Stimulated activated naive CD8-positive, alpha-beta T cell treated with anti-CD3 and anti-CD28 coated beads, Interleukin-15, amount 100 ng/mL, for 72 hours (primary cell): Measurements from ENCODE around the gene IL3RA.
A peak's percentile ranks its signal among the peaks of the same experiment; 100 is the strongest.
"Not testable (repeated sequence)": the region's sequence is repeated elsewhere in the genome, so short reads cannot be mapped to it uniquely, and the experiment has no call there.

Source experiments
- ATAC-seq: fragments of 150-1000 bp; cut with Tn5 transposase; 2 replicates; pipeline ENCODE4 v1.10.0; 2021; ENCODE audit warnings: mild to moderate bottlenecking, moderate library complexity
- DNase-seq, 2 donors: peaks; one replicate each; pipeline ENCODE4 v3.0.0; 2021 to 2022
- H3K27ac Mint-ChIP-seq, 2 donors: one replicate each; pipeline ENCODE4 v1.8.0; 2022; ENCODE audit warnings: mild to moderate bottlenecking in 2 of 2, mixed read lengths in 2 of 2, moderate library complexity in 2 of 2
- H3K27me3 Mint-ChIP-seq: one replicate; pipeline ENCODE4 v1.8.0; 2022; ENCODE audit warnings: mixed read lengths
- H3K4me1 Mint-ChIP-seq: one replicate; pipeline ENCODE4 v1.8.0; 2022; ENCODE audit warnings: mild to moderate bottlenecking, mixed read lengths
- H3K4me3 Mint-ChIP-seq, 2 donors: one replicate each; pipeline ENCODE4 v1.8.0; 2022; ENCODE audit warnings: mild to moderate bottlenecking in 2 of 2, mixed read lengths in 2 of 2, moderate library complexity in 1 of 2
- H3K9me3 Mint-ChIP-seq, 2 donors: one replicate each; pipeline ENCODE4 v1.8.0; 2022; ENCODE audit warnings: mixed read lengths in 2 of 2

IL3RA gene

DNA sequence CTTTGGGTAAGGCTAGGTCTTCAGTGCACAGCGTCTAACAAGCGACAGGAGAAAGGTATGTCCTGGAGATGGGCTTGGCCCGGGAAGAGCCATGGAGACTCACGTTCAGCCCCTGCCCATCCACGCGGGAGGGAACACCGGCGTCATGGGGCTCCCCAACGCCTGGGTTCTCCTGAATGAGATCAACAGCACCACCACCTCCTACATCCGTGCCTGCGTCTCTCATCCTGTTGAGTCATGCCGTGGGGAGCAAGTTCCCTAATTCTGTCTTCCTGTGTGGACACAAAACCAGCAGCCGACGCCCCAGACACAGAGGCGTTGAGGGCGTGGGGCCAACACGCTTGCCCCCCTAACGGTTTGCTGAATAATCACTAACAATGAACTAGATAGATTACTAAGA is 20.1 kb upstream of the IL3RA start:
- peaks cover 15% of the 10 kb centered on the region for H3K27me3 Mint-ChIP-seq
- H3K4me1 Mint-ChIP-seq = peaks cover 18% of the 10 kb centered on the region
- H3K4me3 Mint-ChIP-seq = peak overlapping the region in 1 of 2 donors; percentile 51
- peaks cover 4 to 5% of the 10 kb centered on the region in 2 donors for H3K9me3 Mint-ChIP-seq
- DNase-seq (no peak), ATAC-seq (peak; percentile 55)
- H3K27ac Mint-ChIP-seq = no peak overlapping the region

- peaks cover 38% of the 10 kb centered on the region for H3K27me3 Mint-ChIP-seq
- H3K27ac Mint-ChIP-seq = no peak overlapping the region
- DNase-seq = no peak
- H3K4me1 Mint-ChIP-seq = peaks cover 31% of the 10 kb centered on the region
- peaks cover 0 to 3% of the 10 kb centered on the region in 2 donors for H3K9me3 Mint-ChIP-seq
- no peak overlapping the region for H3K4me3 Mint-ChIP-seq
- no peak for ATAC-seq
Observed at GRCh38 chrX:1321674-1322073, 14.9 kb upstream of the IL3RA start.

GRCh38 chrX:1322393-1322792 is 14.2 kb upstream of the IL3RA start:
- ATAC-seq = peak; percentile 79
- peak overlapping the region; percentile 3 to 42 for H3K27ac Mint-ChIP-seq
- peak overlapping the region; percentile 44 to 70 for H3K4me3 Mint-ChIP-seq
- H3K9me3 Mint-ChIP-seq = no peaks in the 10 kb centered on the region
- peaks cover 28% of the 10 kb centered on the region for H3K4me1 Mint-ChIP-seq
- H3K27me3 Mint-ChIP-seq = peaks cover 35% of the 10 kb centered on the region
- DNase-seq = peak; percentile 27 to 68

DNA sequence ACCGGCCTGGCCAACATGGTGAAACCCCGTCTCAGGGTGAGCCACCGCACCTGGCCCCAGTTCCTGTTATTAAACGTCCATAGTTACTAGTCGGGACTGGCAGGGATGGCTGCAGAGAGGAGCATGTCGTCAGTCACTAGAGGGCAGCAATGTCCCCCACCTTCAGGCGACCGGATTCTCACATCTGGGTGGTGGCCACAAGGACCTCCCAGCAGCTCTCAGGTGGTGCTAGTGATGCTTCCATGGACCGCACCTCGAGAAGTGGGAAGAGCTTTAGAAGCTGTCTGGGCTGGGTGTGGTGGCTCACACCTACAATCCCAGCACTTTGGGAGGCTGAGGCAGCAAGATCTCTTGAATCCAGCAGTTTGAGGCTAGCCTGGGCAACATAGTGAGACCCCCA is 13.3 kb upstream of the IL3RA start:
- peak; percentile 58 to 83 for DNase-seq
- Mint-ChIP-seq H3K4me1 (peaks cover 28% of the 10 kb centered on the region), H3K27me3 (peaks cover 35% of the 10 kb centered on the region), H3K27ac (no peak overlapping the region), H3K9me3 (no peaks in the 10 kb centered on the region), H3K4me3 (peak overlapping the region in 1 of 2 donors; percentile 3)
- peak; percentile 85 for ATAC-seq

GRCh38 chrX:1325515-1326116 is 11.0 kb upstream of the IL3RA start:
- no peaks in the 10 kb centered on the region for H3K9me3 Mint-ChIP-seq

GRCh38 chrX:1327651-1328304 is 8.8 kb upstream of the IL3RA start:
- peaks cover 8% of the 10 kb centered on the region for H3K4me1 Mint-ChIP-seq
- ATAC-seq (no peak), DNase-seq (no peak)
- peaks cover 28% of the 10 kb centered on the region for H3K27me3 Mint-ChIP-seq
- H3K4me3 Mint-ChIP-seq = no peak overlapping the region
- H3K27ac Mint-ChIP-seq = no peak overlapping the region
- no peaks in the 10 kb centered on the region for H3K9me3 Mint-ChIP-seq

More at GRCh38 chrX:1325515-1326116, 11.0 kb upstream of the IL3RA start:
- H3K4me3 Mint-ChIP-seq = no peak overlapping the region
- DNase-seq = peak in 1 of 2 donors; percentile 33
- peaks cover 32% of the 10 kb centered on the region for H3K27me3 Mint-ChIP-seq
- H3K27ac Mint-ChIP-seq = no peak overlapping the region
- peaks cover 20% of the 10 kb centered on the region for H3K4me1 Mint-ChIP-seq
- peak; percentile 35 for ATAC-seq

GRCh38 chrX:1330605-1331004 is 6.0 kb upstream of the IL3RA start:
- Mint-ChIP-seq H3K4me1 (no peaks in the 10 kb centered on the region), H3K27me3 (peaks cover 16% of the 10 kb centered on the region), H3K27ac (no peak overlapping the region), H3K9me3 (no peaks in the 10 kb centered on the region), H3K4me3 (no peak overlapping the region)
- DNase-seq = no peak
- ATAC-seq = no peak

GRCh38 chrX:1332433-1332832 is 4.2 kb upstream of the IL3RA start:
- not testable (repeated sequence) for H3K9me3 Mint-ChIP-seq, H3K27ac Mint-ChIP-seq, H3K4me3 Mint-ChIP-seq, DNase-seq, ATAC-seq
- H3K27me3 Mint-ChIP-seq = peaks cover 31% of the 10 kb centered on the region
- peaks cover 14% of the 10 kb centered on the region for H3K4me1 Mint-ChIP-seq

DNA sequence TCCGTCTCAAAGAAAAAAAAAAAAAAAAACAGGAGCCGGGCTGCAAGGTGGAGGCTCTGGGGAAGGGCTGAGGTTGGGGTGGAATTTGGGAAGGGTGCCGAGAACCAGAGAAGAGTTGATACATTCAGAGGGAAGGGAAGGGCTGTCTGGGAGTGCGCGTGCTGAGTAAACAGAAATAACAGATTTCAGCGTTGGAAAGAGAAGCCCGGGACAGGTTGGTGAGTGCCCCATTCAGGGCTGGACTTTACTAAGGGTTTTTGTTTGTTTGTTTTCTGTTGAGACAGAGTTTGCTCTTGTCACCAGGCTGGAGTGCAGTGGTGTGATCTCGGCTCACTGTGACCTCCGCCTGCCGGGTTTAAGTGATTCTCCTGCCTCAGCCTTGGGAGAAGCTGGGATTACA is 1.7 kb upstream of the IL3RA start:
- no peak overlapping the region for H3K4me3 Mint-ChIP-seq
- DNase-seq = no peak
- H3K27ac Mint-ChIP-seq = no peak overlapping the region
- peaks cover 14% of the 10 kb centered on the region for H3K4me1 Mint-ChIP-seq
- H3K9me3 Mint-ChIP-seq = no peaks in the 10 kb centered on the region
- no peak for ATAC-seq
- H3K27me3 Mint-ChIP-seq = peaks cover 31% of the 10 kb centered on the region

DNA sequence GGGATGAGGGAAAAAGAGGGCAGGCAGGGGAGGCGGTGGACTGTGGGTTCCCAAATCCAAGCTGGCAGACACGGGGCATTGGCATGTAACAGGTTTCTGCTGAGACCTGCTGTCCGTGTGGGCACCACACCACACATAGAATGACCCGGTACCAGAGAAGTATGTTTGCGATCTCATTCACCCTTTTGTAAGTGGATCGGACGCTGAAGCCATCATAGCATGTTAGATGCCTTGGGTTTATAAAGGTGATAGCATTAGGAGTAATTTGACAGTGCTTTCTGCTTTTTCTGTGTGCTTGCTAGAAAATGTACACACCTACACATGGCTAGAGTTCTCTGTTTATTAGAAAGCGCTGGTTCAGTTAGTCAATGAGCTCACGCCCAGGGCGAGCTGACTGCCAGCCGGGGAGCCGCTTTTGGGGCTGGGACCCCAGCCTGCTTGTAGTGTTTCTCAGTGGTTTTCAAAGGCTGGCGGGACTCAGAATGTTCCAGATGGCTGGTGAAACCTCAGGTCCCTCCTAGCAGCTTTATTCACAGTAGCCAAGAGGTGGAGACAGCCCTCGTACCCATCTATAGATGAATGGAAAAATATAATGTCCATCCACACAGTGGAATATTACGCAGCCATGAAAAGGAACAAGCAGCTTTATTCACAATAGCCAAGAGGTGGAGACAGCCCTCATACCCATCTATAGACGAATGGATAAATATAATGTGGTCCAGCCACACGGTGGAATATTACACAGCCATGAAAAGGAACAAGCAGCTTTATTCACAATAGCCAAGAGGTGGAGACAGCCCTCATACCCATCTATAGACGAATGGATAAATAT is 579 bp downstream of the IL3RA start:
- H3K27me3 Mint-ChIP-seq = peaks cover 23% of the 10 kb centered on the region
- peaks cover 0 to 6% of the 10 kb centered on the region in 2 donors for H3K9me3 Mint-ChIP-seq
- peak overlapping the region; percentile 81 to 83 for H3K4me3 Mint-ChIP-seq
- peak; percentile 41 for ATAC-seq
- peak overlapping the region; percentile 42 to 73 for H3K27ac Mint-ChIP-seq
- DNase-seq = no peak
- peaks cover 14% of the 10 kb centered on the region for H3K4me1 Mint-ChIP-seq

DNA sequence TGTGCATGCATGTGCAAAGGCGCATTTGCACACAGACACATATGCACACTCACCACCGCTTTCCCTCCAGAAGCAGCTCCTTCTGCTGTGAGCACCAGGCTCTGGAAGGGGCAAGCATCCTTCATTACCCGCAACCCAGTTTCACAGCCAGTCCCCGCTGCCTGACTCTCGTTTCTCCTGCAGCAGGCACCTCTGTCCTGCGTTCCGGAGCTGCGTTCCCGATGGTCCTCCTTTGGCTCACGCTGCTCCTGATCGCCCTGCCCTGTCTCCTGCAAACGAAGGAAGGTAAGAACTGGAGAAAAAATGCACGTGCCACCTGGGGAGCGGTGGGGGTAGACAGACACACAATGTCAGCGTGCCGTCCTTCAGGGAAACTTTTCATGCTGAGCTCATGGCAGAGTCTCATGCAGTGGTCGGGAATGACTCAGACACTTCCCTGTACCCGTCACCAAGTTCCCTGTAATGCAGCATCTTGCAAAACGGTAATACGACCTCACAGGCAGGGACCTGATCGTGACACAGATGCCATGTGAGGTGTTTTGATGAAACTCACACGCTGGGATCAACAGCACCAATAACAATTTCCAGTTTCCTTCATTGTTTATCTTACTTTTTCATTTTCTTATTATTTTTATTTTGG is 5.1 kb downstream of the IL3RA start:
- no peak for DNase-seq
- Mint-ChIP-seq H3K9me3 (peaks cover 0 to 6% of the 10 kb centered on the region in 2 donors), H3K27me3 (peaks cover 6% of the 10 kb centered on the region)

DNA sequence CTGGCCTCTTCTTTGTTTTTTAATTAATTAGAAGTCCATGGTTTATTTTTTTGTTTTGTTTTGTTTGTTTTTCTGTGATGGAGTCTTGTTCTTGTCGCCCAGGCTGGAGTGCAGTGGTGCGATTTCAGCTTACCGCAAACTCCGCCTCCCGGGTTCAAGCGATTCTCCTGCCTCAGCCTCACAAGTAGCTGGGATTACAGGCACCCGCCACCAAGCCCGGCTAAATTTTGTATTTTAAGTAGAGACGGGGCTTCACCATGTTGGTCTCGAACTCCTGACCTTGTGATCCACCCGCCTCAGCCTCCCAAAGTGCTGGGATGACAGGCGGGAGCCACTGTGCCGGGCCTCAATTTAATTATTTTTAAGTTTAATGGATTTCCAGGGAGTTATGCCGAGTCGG is 13.0 kb downstream of the IL3RA start:
- H3K27ac Mint-ChIP-seq, H3K27me3 Mint-ChIP-seq, ATAC-seq, H3K9me3 Mint-ChIP-seq, H3K4me1 Mint-ChIP-seq, DNase-seq, H3K4me3 Mint-ChIP-seq: not testable (repeated sequence)

More for the DNA sequence above, 5.1 kb downstream of the IL3RA start:
- no peak overlapping the region for H3K4me3 Mint-ChIP-seq
- no peak overlapping the region for H3K27ac Mint-ChIP-seq
- H3K4me1 Mint-ChIP-seq = peaks cover 7% of the 10 kb centered on the region
- peak; percentile 12 for ATAC-seq

- no peak for DNase-seq
- H3K4me1 Mint-ChIP-seq = peaks cover 8% of the 10 kb centered on the region
- ATAC-seq = no peak
Observed at GRCh38 chrX:1351981-1352714, 15.6 kb downstream of the IL3RA start.

DNA sequence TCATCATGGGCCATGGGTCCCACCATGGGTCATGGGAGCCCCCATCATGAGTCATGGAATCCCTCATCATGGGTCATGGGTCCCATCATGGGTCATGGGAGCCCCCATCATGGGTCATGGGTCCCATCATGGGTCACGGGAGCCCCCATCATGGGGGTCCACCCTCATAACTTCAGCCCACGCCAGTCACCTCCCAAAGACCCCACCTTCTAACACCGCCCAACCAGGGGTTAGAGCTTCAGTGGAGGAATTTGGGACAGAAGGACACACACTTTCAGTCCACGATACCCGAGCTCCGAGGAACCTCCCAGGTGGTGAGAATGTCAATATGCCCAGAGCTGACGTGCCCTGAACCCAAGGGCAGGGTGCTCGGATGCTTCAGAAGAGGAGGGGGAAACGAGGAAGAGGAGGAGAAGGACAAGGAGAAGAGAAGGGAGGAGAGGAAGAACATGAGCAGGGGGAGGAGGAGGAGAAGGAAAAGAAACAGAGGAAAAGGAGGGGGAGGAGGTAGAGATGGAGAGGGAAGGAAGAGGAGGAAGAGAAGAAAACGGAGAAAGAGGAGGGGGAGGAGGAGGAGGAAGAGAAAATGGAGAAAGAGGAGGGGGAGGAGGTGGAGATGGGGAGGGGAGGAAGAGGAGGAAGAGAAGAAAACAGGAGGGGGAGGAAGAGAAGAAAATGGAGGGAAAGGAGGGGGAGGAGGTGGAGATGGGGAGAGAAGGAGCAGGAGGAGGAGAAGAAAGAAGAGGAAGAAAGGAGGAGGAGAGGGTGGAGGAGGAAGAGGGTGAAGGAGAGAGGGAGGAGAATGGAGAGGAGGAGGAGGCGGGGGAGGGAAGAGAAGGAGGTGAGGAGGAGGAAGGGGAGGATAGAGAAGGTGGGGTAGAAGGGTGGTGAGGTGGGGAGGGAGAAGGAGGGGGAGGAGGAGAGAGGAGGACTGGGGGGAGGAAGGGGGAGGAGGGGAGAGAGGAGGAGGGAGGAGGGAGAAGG is 17.7 kb downstream of the IL3RA start:
- Mint-ChIP-seq H3K27me3 (no peaks in the 10 kb centered on the region), H3K4me1 (peaks cover 8% of the 10 kb centered on the region), H3K4me3 (no peak overlapping the region), H3K9me3 (peaks cover 1 to 4% of the 10 kb centered on the region in 2 donors), H3K27ac (peak overlapping the region; percentile 70 to 87)
- DNase-seq (no peak), ATAC-seq (no peak)

More at GRCh38 chrX:1351981-1352714, 15.6 kb downstream of the IL3RA start:
- Mint-ChIP-seq H3K27me3 (no peaks in the 10 kb centered on the region), H3K27ac (no peak overlapping the region), H3K9me3 (no peaks in the 10 kb centered on the region), H3K4me3 (no peak overlapping the region)
